KOPT-K1 (cell line): Measurements from ENCODE around the gene TRIP4.

Experiments used
- H3K27ac ChIP-seq: fragments of 200-600 bp; sonication (generic); 2 replicates; pipeline ENCODE4 v1.5.1; 2016; ENCODE audit warnings: antibody characterized with exemption, mild to moderate bottlenecking, low read depth, low read length; ENCODE audit not compliant: poor library complexity, severe bottlenecking
- H3K36me3 ChIP-seq: fragments of 200-600 bp; sonication (generic); 2 replicates; pipeline ENCODE4 v1.5.1; 2017; ENCODE audit warnings: antibody characterized with exemption, mild to moderate bottlenecking, low read length, moderate library complexity; ENCODE audit not compliant: insufficient read depth
- H3K9me3 ChIP-seq: fragments of 200-600 bp; sonication (generic); 2 replicates; pipeline ENCODE4 v1.5.1; 2017; ENCODE audit warnings: antibody characterized with exemption, low read length, mild to moderate bottlenecking; ENCODE audit not compliant: insufficient read depth, poor library complexity, severe bottlenecking

The TRIP4 gene

DNA sequence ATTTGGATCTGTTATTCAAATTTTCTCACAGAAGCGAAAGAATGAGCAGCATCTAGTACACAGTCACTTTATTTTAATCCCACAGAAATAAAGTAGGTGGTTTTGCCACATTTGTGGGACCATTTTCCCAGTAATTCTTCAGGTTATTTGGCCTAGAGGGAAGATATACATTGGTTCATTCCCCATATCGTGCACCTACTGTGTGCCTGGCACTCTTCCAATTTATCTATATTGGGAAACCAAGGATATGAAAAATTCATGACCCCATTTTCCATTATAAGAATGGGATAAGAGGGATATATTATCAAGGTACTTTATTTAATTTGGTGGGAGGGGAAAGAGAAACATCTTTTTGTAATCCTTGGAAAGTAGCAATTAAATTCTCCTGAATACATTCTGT lies 35.1 kb downstream of the TRIP4 start:
- H3K27ac ChIP-seq: no peak overlapping the region
- H3K36me3 ChIP-seq: peaks cover 68% of the 10 kb centered on the region
- no peaks in the 10 kb centered on the region for H3K9me3 ChIP-seq

DNA sequence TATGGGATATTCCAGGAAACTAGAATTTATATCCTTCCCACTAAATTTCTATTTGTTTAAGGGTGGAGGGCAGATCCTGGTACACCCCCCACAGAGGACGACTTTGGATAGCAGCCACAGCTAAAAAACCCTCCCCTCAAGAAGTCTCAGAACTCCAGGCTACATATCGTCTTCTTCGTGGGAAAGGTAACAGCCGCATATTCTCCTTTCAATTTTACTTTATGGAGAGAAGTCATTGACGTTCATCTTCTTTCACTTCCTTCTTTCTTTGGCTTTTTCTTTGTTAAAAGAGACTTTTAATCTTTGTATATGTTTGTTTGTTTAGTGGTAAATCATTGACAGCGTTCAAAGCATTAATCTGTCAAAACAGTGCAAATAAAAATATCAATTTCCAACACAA lies 36.3 kb downstream of the TRIP4 start:
- Histone ChIP-seq H3K27ac (no peak overlapping the region), H3K36me3 (peaks cover 56% of the 10 kb centered on the region), H3K9me3 (no peaks in the 10 kb centered on the region)

DNA sequence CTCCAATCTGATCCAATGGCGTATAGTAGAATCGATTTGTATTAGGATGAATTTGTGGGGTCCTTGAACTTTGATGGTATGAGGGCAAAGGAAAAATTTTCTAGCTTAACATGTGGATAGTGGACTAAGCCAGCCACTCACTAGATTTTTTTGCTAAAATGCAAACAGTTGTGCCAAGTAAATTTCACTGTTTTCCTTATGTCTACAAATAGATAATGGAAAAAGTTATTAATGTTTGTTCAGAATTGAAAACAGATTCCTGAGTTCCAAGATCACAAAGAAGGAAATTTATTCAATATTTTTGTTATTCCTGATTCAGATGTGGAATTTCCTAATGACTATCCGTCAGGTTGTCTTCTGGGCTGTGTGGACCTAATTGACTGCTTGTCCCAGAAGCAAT lies 37.6 kb downstream of the TRIP4 start:
- Histone ChIP-seq H3K9me3 (no peaks in the 10 kb centered on the region), H3K27ac (no peak overlapping the region)

DNA sequence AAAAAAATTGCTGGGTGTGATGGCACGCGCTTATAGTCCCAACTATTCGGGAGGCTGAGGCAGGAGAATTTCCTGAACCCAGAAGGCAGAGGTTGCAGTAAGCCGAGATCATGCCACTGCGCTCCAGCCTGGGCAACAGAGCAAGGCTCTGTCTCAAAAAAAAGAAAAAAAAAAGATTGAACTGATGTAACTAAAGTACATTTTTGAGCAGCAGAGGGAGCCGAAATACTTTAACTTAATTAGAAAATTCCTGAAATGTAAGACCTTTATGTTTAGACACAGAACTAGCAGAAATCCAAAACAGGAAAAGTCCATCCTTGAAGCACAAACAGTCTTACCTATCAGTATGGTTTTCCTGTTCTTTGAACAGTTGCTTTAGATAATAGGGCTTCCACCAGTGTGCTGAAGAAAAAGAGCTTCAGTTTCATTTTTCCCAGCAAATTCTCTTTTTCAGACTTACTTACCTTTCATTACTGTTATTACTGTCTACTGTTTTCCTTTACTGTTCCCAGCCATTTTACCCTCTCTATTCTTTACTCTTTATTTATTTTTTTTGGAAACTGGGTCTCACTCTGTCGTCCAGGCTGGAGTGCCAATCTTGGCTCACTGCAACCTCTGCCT lies 39.3 kb downstream of the TRIP4 start:
- H3K36me3 ChIP-seq: peaks cover 37% of the 10 kb centered on the region
- no peaks in the 10 kb centered on the region for H3K9me3 ChIP-seq
- peak overlapping the region; percentile 94 for H3K27ac ChIP-seq

More for the DNA sequence above, 37.6 kb downstream of the TRIP4 start:
- peaks cover 49% of the 10 kb centered on the region for H3K36me3 ChIP-seq

DNA sequence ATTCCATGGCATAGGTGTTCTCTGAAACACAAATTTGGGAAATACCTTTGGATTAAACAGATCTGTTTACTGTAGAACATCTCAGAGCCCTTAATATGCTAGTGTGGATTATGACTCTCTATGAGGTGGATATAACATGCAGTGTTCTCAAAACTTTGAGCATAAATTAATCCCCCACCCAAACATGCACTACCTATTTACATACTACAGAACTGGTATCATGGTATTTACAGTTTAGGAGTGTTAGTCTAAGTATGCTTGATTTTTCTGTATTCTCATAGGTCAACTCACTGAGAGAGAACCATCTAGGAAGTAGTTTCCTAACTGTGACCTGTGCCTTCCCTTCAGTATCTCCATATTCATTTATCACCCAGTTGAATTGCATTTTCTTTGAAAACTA lies 41.8 kb downstream of the TRIP4 start:
- H3K36me3 ChIP-seq: peaks cover 18% of the 10 kb centered on the region
- H3K27ac ChIP-seq: peak overlapping the region; percentile 94
- no peaks in the 10 kb centered on the region for H3K9me3 ChIP-seq

DNA sequence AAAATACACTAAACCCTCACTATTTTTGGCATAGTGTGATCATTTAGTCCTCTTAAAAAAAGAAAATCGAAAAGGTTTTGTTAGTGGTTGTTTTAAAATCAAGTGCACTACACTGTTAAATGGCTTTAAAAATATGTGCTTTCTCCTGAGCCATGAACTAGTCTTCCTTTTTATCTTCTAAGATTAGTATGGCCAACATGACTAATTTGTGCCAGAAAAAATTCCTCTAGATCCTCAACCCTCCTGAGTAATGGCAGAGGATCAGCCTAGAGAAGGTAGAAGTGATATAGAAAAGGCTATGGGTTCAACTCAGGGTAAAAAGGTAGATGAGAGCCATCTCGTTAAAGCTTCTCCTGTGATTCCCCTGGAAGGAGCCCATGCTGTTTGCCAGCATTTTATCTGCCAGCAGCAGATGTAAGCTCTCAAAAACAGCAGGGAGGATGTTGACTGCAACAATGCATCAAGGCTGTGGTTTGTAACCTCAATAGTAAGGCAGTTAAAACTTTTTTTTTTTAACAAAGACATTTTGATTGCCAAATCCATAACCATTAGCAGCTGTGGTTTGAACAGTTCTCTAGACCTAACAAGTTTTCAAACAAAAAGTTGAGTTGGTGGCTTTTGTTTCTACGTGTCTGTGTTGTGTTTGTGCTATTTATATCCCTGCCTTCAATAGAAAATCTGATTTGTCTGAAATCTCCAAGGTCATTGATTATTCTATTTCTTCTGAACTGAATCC lies 42.5 kb downstream of the TRIP4 start:
- Histone ChIP-seq H3K9me3 (no peaks in the 10 kb centered on the region), H3K27ac (peak overlapping the region; percentile 94), H3K36me3 (peaks cover 11% of the 10 kb centered on the region)

DNA sequence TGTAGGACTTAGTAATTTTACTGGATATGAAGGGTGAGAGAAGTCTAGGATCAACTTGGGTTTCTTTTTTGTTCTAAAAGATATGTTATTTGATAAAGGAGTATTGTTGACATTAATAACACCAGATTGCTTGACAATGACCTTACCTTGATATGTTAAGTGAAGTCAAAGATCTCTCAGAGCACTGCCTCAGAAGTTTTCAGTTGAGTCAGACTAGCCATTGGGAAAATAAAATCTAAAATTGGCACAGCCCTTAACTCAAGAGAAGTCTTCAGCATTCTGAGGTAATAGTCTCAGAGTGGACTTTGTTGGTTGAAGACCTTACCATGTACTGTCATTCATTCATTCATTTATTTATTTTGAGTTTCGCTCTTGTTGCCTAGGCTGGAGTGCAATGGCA lies 50.3 kb downstream of the TRIP4 start:
- Histone ChIP-seq H3K9me3 (no peaks in the 10 kb centered on the region), H3K27ac (peak overlapping the region; percentile 23), H3K36me3 (no peaks in the 10 kb centered on the region)

DNA sequence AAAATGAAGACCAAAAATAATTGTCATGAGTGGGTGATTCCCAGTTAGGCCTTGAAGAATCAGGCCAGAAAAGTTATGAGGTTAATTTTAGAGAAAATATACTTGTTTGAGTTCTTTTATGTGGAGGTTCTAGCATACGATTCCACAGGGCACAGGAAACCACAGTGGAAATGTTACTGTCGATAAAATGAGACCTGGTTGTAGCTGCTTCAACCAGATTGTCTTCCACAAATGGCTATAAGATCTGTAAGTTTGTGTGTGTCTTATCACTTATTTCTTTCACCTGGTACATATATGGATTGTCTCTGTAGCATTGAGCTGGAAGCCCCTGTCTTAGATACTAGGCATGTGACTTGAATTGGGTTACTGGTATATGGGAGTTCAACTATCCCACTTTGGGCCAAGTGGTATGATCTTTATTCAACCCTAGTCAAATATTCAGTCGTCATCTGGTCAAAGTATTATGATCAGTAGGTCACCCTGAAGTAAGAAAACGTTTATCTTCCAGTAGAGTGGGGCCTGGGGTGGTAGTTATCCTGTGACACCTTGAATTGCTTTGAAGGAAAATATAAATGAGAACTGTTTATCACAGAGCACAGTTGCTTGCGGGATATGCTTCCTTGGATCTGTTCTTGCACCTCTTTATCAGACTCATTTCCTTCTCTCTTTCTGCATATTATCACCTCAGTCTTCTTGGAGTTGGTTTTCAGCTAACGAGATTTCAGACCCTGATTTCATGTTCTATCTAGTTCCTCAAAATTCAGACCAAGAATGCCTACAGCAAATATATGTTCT lies 51.2 kb downstream of the TRIP4 start:
- Histone ChIP-seq H3K9me3 (no peaks in the 10 kb centered on the region), H3K36me3 (no peaks in the 10 kb centered on the region), H3K27ac (peak overlapping the region; percentile 23)

DNA sequence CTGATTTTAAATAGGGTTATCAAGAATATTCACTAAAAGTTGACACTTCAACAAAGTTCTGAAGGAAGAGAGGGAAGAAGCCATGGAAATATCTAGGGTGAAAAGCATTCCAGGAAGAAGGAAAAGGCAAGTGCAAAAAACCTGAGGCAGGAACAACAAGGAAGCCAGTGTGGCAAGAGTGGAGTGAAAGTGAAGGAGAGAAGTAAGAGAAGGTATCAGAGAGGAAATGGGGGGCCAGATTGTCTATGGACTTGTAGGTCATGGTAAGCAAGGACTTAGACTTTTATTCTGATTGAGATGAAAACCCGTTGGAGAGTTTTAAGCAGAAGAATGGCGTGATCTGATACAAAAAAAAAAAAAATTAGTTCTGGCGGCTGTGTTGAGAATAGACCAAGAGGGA lies 54.2 kb downstream of the TRIP4 start:
- H3K9me3 ChIP-seq: no peaks in the 10 kb centered on the region
- no peak overlapping the region for H3K27ac ChIP-seq
- no peaks in the 10 kb centered on the region; the same call in 1 of the 2 replicates for H3K36me3 ChIP-seq

DNA sequence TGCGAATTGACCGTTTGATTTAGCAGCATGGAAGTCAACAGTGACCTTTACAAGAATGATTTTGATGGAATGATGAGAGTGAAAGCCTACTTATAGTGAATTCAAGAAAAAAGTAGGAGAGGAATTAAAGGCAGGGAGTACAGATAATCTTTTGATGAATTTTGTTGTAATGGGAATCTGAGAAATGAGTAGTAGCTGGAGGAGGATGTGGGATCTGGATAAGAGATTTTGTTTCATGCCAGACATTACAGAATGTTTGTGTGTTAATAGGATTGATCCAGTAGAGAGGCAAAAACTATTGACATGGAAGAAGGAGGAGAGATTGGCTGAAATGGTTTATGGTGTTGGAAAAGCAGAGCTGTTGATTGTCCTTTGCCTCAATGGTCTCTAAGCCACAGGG lies 55.4 kb downstream of the TRIP4 start:
- Histone ChIP-seq H3K9me3 (no peaks in the 10 kb centered on the region), H3K36me3 (no peaks in the 10 kb centered on the region; the same call in 1 of the 2 replicates), H3K27ac (no peak overlapping the region)

DNA sequence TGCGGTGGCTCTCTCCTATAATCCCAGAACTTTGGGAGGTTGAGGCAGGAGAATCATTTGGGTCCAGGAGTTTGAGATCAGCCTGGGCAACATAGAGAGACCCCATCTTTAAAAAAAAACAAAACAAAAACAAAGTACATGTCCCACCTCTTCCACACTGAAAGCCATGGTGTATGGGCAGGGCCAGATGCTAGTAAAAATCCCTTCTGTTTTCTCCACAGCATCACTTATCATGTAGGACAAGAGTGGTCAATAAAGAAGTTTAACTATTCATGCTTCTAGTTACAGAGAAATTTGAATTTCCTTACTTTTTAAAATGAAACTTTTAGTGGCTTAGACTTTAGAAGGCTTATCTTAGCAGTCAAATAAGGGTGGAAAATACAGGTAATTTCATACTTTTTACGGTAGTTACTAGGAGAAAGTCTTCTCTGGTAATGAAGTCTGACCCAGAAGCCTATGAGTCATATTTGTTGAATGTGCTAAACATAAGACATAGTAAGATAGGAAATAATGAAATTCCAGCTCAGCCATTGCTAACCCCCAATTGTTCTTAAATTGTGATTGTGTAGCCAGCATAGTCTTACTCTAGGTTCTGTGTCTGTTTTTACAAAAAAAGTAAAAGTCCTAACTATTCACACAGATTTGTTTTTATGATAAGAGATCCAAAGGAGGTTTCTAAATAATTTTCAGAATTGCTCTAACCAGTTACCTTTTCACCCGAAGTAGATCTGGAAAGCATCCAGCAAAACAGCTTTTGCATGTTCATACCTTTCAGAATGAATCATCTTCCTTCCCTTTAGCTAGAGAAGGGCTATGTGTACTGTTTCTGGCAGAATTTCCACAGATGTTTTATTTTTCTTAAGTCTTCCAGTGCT lies 56.3 kb downstream of the TRIP4 start:
- no peaks in the 10 kb centered on the region for H3K9me3 ChIP-seq
- H3K27ac ChIP-seq: no peak overlapping the region
- H3K36me3 ChIP-seq: no peaks in the 10 kb centered on the region; the same call in 1 of the 2 replicates

DNA sequence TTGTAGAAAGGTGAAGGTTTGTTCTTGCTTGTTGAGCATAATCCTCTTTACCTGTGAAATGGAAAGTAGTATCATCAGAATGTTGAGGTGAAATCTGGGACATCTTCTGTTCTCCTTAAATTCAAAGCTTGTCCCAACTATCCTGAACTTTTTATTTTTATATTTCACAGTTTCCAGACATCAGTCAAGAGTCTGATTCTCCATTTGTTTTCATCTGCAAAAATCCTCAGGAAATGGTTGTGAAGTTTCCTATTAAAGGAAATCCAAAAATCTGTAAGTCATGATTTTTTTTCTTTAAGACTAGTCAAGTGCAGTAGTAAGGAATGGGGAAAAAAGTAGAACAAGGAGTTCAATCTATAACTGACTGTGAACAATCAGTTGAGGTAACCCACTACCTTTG lies 57.2 kb downstream of the TRIP4 start:
- Histone ChIP-seq H3K9me3 (no peaks in the 10 kb centered on the region), H3K27ac (no peak overlapping the region), H3K36me3 (no peaks in the 10 kb centered on the region; the same call in 1 of the 2 replicates)

DNA sequence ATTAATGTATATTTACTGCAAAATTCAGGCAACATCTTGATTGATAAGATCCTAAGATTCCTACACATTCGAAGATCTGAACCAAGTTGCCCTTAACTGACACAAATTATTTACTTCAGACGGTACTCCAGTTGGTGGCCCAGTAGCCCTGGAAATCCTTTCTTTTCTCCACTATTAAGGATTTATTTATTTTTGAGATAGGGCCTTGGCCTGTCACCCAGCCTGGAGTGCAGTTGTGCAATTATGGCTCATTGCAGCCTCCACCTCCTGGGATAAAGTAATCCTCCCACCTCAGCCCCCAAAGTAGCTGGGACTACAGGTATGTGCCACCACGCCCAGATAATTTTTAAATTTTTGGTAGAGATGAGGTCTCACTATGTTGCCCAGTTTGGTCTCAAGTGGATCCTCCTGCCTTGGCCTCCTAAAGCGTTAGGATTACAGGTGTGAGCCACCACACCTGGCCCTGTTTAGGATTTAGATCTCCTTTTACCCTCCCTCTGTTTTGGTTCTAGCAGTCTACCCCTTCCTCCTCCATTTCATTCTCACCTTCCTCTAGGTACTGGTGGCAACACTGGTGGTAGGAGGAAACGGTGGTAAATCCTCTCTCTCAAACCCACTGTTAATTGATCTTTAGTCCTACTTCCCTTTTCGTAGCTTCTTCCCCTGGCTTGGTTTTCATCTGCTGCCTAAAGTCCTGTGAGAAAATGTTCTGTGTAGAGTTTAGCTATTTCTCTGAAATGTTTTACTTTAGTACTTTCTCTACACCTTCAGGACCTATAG lies 60.1 kb downstream of the TRIP4 start:
- H3K27ac ChIP-seq: peak overlapping the region; percentile 28
- no peaks in the 10 kb centered on the region for H3K9me3 ChIP-seq
- no peaks in the 10 kb centered on the region; the same call in 1 of the 2 replicates for H3K36me3 ChIP-seq
